GM04503 (cell line): ENCODE data around the gene AGO1.

ENCODE experiments used
- DNase-seq: peaks from one replicate; pipeline ENCODE4 v3.0.0-alpha.2; 2012; ENCODE audit warnings: low read depth

AGO1 gene

GRCh38 chr1:35882945-35883634 is at the start of gene AGO1:
AGO1 (plus strand) TSS chr1:35883209; CDS start chr1:35883422, 213 bp downstream.
- peak; percentile 42 for DNase-seq

- no peak for DNase-seq
Measured at GRCh38 chr1:35833395-35833794, 49.6 kb upstream of the AGO1 start.

GRCh38 chr1:35834218-35834617 is 48.8 kb upstream of the AGO1 start:
- no peak for DNase-seq

GRCh38 chr1:35835398-35835797 is 47.6 kb upstream of the AGO1 start:
- DNase-seq, result no peak

- no peak for DNase-seq
Measured at GRCh38 chr1:35836734-35837133, 46.3 kb upstream of the AGO1 start.

- no peak for DNase-seq
Measured at GRCh38 chr1:35838693-35839245, 44.2 kb upstream of the AGO1 start.

GRCh38 chr1:35844826-35845225 is 38.2 kb upstream of the AGO1 start:
- no peak for DNase-seq

GRCh38 chr1:35845766-35846165 is 37.2 kb upstream of the AGO1 start:
- DNase-seq, result no peak

GRCh38 chr1:35847935-35848565 is 35.0 kb upstream of the AGO1 start:
- no peak for DNase-seq

- DNase-seq, result no peak
Measured at GRCh38 chr1:35850051-35850450, 33.0 kb upstream of the AGO1 start.

- DNase-seq, result no peak
Measured at GRCh38 chr1:35850716-35851115, 32.3 kb upstream of the AGO1 start.

- peak; percentile 65 for DNase-seq
Measured at GRCh38 chr1:35851132-35851869, 31.7 kb upstream of the AGO1 start.

GRCh38 chr1:35852241-35852640 is 30.8 kb upstream of the AGO1 start:
- no peak for DNase-seq

- no peak for DNase-seq
Measured at GRCh38 chr1:35854989-35855700, 27.9 kb upstream of the AGO1 start.

- DNase-seq, result no peak
Measured at GRCh38 chr1:35856964-35857363, 26.0 kb upstream of the AGO1 start.

- no peak for DNase-seq
Measured at GRCh38 chr1:35857830-35858229, 25.2 kb upstream of the AGO1 start.

GRCh38 chr1:35860696-35861095 is 22.3 kb upstream of the AGO1 start:
- DNase-seq, result no peak

- no peak for DNase-seq
Measured at GRCh38 chr1:35863136-35863535, 19.9 kb upstream of the AGO1 start.

- DNase-seq, result no peak
Measured at GRCh38 chr1:35863881-35864625, 19.0 kb upstream of the AGO1 start.

GRCh38 chr1:35864813-35865212 is 18.2 kb upstream of the AGO1 start:
- DNase-seq, result no peak

- no peak for DNase-seq
Measured at GRCh38 chr1:35866991-35867390, 16.0 kb upstream of the AGO1 start.
